PC-9 (cell line): ENCODE measurements around the gene ACTRT2. TPM values are rescaled to one million over a fixed set of nuclear protein-coding genes. Genes with fewer than 3 reads are reported as not detected.

Experiments used
- BruUV-seq: library from RNA; stranded (reverse); fragments of 400-500 nt; replicated peaks from 2 replicates; lab custom pipeline; 2021; lab: Mats Ljungman, UMichigan
- CTCF ChIA-PET: fragments of 300-600 bp; sonication (Branson Sonifier 250); formaldehyde crosslinking; loops from one replicate; lab custom pipeline; 2022; ENCODE audit warnings: antibody characterized with exemption; lab: Charles Lee
- POLR2A ChIA-PET: fragments of 300-600 bp; sonication (Branson Sonifier 250); formaldehyde crosslinking; loops from one replicate; lab custom pipeline; 2022; ENCODE audit warnings: antibody characterized with exemption; ENCODE audit not compliant: unreplicated experiment; lab: Charles Lee
- DNase-seq, 2 experiments: peaks; one replicate each; pipeline versions ENCODE4 v3.0.0 to v3.0.0-alpha.2; 2015 to 2022; ENCODE audit warnings: mixed read lengths in 1 of 2
- H2AFZ ChIP-seq: fragments of 200-600 bp; sonication (generic); 2 replicates; pipeline ENCODE4 v1.8.1; 2017; ENCODE audit warnings: antibody characterized with exemption
- H3F3A ChIP-seq: fragments of 200-600 bp; sonication (generic); 2 replicates; pipeline ENCODE4 v1.8.1; 2017; ENCODE audit warnings: antibody characterized with exemption, mild to moderate bottlenecking, low read depth; ENCODE audit not compliant: insufficient read depth
- H3K27ac ChIP-seq: fragments of 200-600 bp; sonication (generic); 2 replicates; pipeline ENCODE4 v1.6.1; 2016; ENCODE audit warnings: mixed run types
- H3K27me3 ChIP-seq: fragments of 200-600 bp; sonication (generic); 2 replicates; pipeline ENCODE4 v1.6.1; 2016; ENCODE audit warnings: low read depth, mixed run types; ENCODE audit not compliant: insufficient read depth
- H3K36me3 ChIP-seq: fragments of 200-600 bp; sonication (generic); 2 replicates; pipeline ENCODE4 v1.6.1; 2016; ENCODE audit warnings: low read depth, mixed run types
- H3K4me1 ChIP-seq: fragments of 200-600 bp; sonication (generic); replicated peaks from 2 replicates; pipeline ENCODE4 v1.6.1; 2016; ENCODE audit warnings: mixed run types; ENCODE audit not compliant: insufficient read depth
- H3K4me2 ChIP-seq: fragments of 200-600 bp; sonication (generic); 2 replicates; pipeline ENCODE4 v1.6.1; 2017; ENCODE audit warnings: mixed run types
- H3K4me3 ChIP-seq: fragments of 200-600 bp; sonication (generic); 2 replicates; pipeline ENCODE4 v1.6.1; 2016; ENCODE audit warnings: mixed run types
- H3K79me2 ChIP-seq: fragments of 200-600 bp; sonication (generic); 2 replicates; pipeline ENCODE4 v1.6.1; 2017; ENCODE audit warnings: low read depth, mixed run types
- H3K9me2 ChIP-seq: fragments of 200-600 bp; sonication (generic); 2 replicates; pipeline ENCODE4 v1.8.1; 2017; ENCODE audit warnings: mild to moderate bottlenecking; ENCODE audit not compliant: insufficient read depth
- H3K9me3 ChIP-seq: fragments of 200-600 bp; sonication (generic); 2 replicates; pipeline ENCODE4 v1.8.1; 2016; ENCODE audit warnings: low read depth; ENCODE audit not compliant: insufficient read depth
- H4K20me1 ChIP-seq: fragments of 200-600 bp; sonication (generic); 2 replicates; pipeline ENCODE4 v1.8.1; 2017; ENCODE audit not compliant: insufficient read depth
- CTCF ChIP-seq: fragments of 200-600 bp; sonication (generic); conservative IDR thresholded peaks from 2 replicates; pipeline ENCODE4 v1.6.1; 2017; ENCODE audit warnings: mixed run types, antibody characterized with exemption, mild to moderate bottlenecking, moderate library complexity
- EZH2 ChIP-seq: fragments of 200-600 bp; sonication (generic); IDR thresholded peaks from 2 replicates; pipeline ENCODE4 v1.8.0; 2017; ENCODE audit warnings: antibody characterized with exemption, low read depth
- intact Hi-C: fragments of 100-400 bp; cut with micrococcal nuclease; formaldehyde crosslinking; loops from one replicate; pipeline ENCODE4 v1.10.0; 2022; ENCODE audit not compliant: unreplicated experiment
- total RNA-seq: library from RNA; stranded (reverse); gene quantifications from 2 replicates; pipeline ENCODE4 v1.2.3, GENCODE V29; 2021

ACTRT2 gene
- total RNA-seq, 1 experiment from 2014 or later = not detected

GRCh38 chr1:3026581-3027391 is 5.5 kb downstream of the ACTRT2 start:
- Histone ChIP-seq H3K4me1 (no peaks in the 10 kb centered on the region), H3K79me2 (no peaks in the 10 kb centered on the region), H3K36me3 (no peaks in the 10 kb centered on the region), H4K20me1 (no peaks in the 10 kb centered on the region), H3K4me2 (no peak overlapping the region), H3K4me3 (no peak overlapping the region), H2AFZ (no peak overlapping the region), H3K27ac (no peak overlapping the region), H3K27me3 (peaks cover 77% of the 10 kb centered on the region), H3F3A (no peaks in the 10 kb centered on the region), H3K9me3 (peaks cover 3% of the 10 kb centered on the region; the same call in 1 of the 2 replicates), H3K9me2 (no peaks in the 10 kb centered on the region)
- intact Hi-C loops = no loop called here
- DNase-seq = no peak
- no TSS peak for BruUV-seq
- POLR2A ChIA-PET = no interaction called here
- CTCF ChIA-PET = no interaction called here
- TF ChIP-seq CTCF (no peak), EZH2 (no peak)

GRCh38 chr1:3027611-3028371 is 6.5 kb downstream of the ACTRT2 start:
- no peak overlapping the region for H3K4me3 ChIP-seq
- H4K20me1 ChIP-seq = no peaks in the 10 kb centered on the region
- peaks cover 3% of the 10 kb centered on the region; the same call in 1 of the 2 replicates for H3K9me3 ChIP-seq
- no peak overlapping the region for H3K27ac ChIP-seq
- H3F3A ChIP-seq = no peaks in the 10 kb centered on the region
- H3K27me3 ChIP-seq = peaks cover 77% of the 10 kb centered on the region
- no peak for DNase-seq
- H3K4me1 ChIP-seq = no peaks in the 10 kb centered on the region
- no peaks in the 10 kb centered on the region for H3K79me2 ChIP-seq
- intact Hi-C loops = no loop called here
- TF ChIP-seq EZH2 (no peak), CTCF (no peak)
- H3K9me2 ChIP-seq = no peaks in the 10 kb centered on the region
- BruUV-seq = no TSS peak
- no peaks in the 10 kb centered on the region for H3K36me3 ChIP-seq
- H3K4me2 ChIP-seq = no peak overlapping the region
- ChIA-PET CTCF (no interaction called here), POLR2A (no interaction called here)
- H2AFZ ChIP-seq = no peak overlapping the region

- H3K9me3 ChIP-seq = peaks cover 3% of the 10 kb centered on the region; the same call in 1 of the 2 replicates
- H3K79me2 ChIP-seq = no peaks in the 10 kb centered on the region
- no peak overlapping the region for H3K4me2 ChIP-seq
- H3K27ac ChIP-seq = no peak overlapping the region
- no peaks in the 10 kb centered on the region for H4K20me1 ChIP-seq
- H3F3A ChIP-seq = no peaks in the 10 kb centered on the region
- no TSS peak for BruUV-seq
- no peak overlapping the region for H2AFZ ChIP-seq
- no peak overlapping the region for H3K4me3 ChIP-seq
- CTCF ChIA-PET = no interaction called here
- TF ChIP-seq CTCF = no peak
- peak; percentile 92 for TF ChIP-seq EZH2
- POLR2A ChIA-PET = no interaction called here
- no peaks in the 10 kb centered on the region for H3K36me3 ChIP-seq
- peaks cover 77% of the 10 kb centered on the region for H3K27me3 ChIP-seq
- no peak for DNase-seq
- H3K4me1 ChIP-seq = no peaks in the 10 kb centered on the region
- no peaks in the 10 kb centered on the region for H3K9me2 ChIP-seq
- intact Hi-C loops = no loop called here
Observed at GRCh38 chr1:3028531-3029282, 7.4 kb downstream of the ACTRT2 start.
